ENCODE results near the gene KCNH4. TPM values are rescaled to one million over a fixed set of nuclear protein-coding genes. Genes with fewer than 3 reads are reported as not detected.

The KCNH4 gene
- total RNA-seq, 1 experiment from 2014 or later = 1.5 TPM

GRCh38 chr17:42127414-42127813 is 53.5 kb downstream of the KCNH4 start:
- DNase-seq (ENCODE audit: low read depth, low spot score) (no peak), ATAC-seq (no peak)
- CTCF ChIA-PET = no interaction called here
- no peak for TF ChIP-seq REST (IDR thresholded peaks at IDR 0.05; ENCODE audit: insufficient read depth in 1 of 2, low read depth in 2 of 2, low read length in 1 of 2)
- Histone ChIP-seq H3K4me3 (ENCODE audit: low read depth in 2 of 2, low read length in 2 of 2) (no peak overlapping the region), H3K27me3 (ENCODE audit: control insufficient read depth, insufficient read depth, low read length) (no peaks in the 10 kb centered on the region), H3K27ac (ENCODE audit: low read length) (no peak overlapping the region), H3K36me3 (ENCODE audit: control insufficient read depth, insufficient read depth, low read length) (peaks cover 2% of the 10 kb centered on the region; the same call in 1 of the 2 replicates), H3K4me1 (ENCODE audit: control insufficient read depth, insufficient read depth, low read length) (no peaks in the 10 kb centered on the region), H3K9me3 (ENCODE audit: control insufficient read depth, insufficient read depth, low read depth, low read length) (no peaks in the 10 kb centered on the region)
- POLR2A ChIA-PET = interaction anchor here (0.6 kb wide), 1 partner anchor 148 kb away, joined by 14 read pairs; no protein-coding TSS in a partner anchor
- no TSS peak for BruUV-seq (replicated peaks)
- intact Hi-C loops (cut with micrococcal nuclease; ENCODE audit: unreplicated experiment) = no loop called here
- in situ Hi-C loops (cut with HindIII; ENCODE audit: low pct_unique_long_range_greater_than_20kb, low sequenced_read_pairs) = no loop called here

- no peak for ATAC-seq
- H3K36me3 ChIP-seq (ENCODE audit: control insufficient read depth, insufficient read depth, low read length) = peaks cover 2% of the 10 kb centered on the region; the same call in 1 of the 2 replicates
- POLR2A ChIA-PET = no interaction called here
Measured at GRCh38 chr17:42126836-42127235, 54.1 kb downstream of the KCNH4 start.

GRCh38 chr17:42125565-42125964 is 55.4 kb downstream of the KCNH4 start:
- in situ Hi-C loops (cut with HindIII; ENCODE audit: low pct_unique_long_range_greater_than_20kb, low sequenced_read_pairs) (no loop called here), intact Hi-C loops (cut with micrococcal nuclease; ENCODE audit: unreplicated experiment) (no loop called here)
- no peak for DNase-seq (ENCODE audit: low read depth, low spot score)
- CTCF ChIA-PET = no interaction called here
- ATAC-seq = no peak
- Histone ChIP-seq H3K27ac (ENCODE audit: low read length) (no peak overlapping the region), H3K4me1 (ENCODE audit: control insufficient read depth, insufficient read depth, low read length) (no peaks in the 10 kb centered on the region), H3K4me3 (ENCODE audit: low read depth in 2 of 2, low read length in 2 of 2) (no peak overlapping the region), H3K36me3 (ENCODE audit: control insufficient read depth, insufficient read depth, low read length) (0 out of 2 replicates have a peak, but pooled peaks cover 2% of the 10 kb centered on the region), H3K9me3 (ENCODE audit: control insufficient read depth, insufficient read depth, low read depth, low read length) (no peaks in the 10 kb centered on the region), H3K27me3 (ENCODE audit: control insufficient read depth, insufficient read depth, low read length) (no peaks in the 10 kb centered on the region)
- BruUV-seq (replicated peaks) = no TSS peak
- no peak for TF ChIP-seq TCF7L2 (IDR thresholded peaks at IDR 0.05; ENCODE audit: low read depth, low read length)
- TF ChIP-seq SIN3A (IDR thresholded peaks at IDR 0.05; ENCODE audit: borderline replicate concordance, insufficient read depth, low read depth, low read length) = no peak
- TF ChIP-seq REST (IDR thresholded peaks at IDR 0.05; ENCODE audit: insufficient read depth in 1 of 2, low read depth in 2 of 2, low read length in 1 of 2) = no peak
- TF ChIP-seq CTCF (IDR thresholded peaks at IDR 0.05) = no peak
- TF ChIP-seq POLR2AphosphoS5 (IDR thresholded peaks at IDR 0.05; ENCODE audit: low read depth, low read length) = no peak
- POLR2A ChIA-PET = no interaction called here

More at GRCh38 chr17:42126836-42127235, 54.1 kb downstream of the KCNH4 start:
- H3K4me1 ChIP-seq (ENCODE audit: control insufficient read depth, insufficient read depth, low read length) = no peaks in the 10 kb centered on the region
- in situ Hi-C loops (cut with HindIII; ENCODE audit: low pct_unique_long_range_greater_than_20kb, low sequenced_read_pairs) (no loop called here), intact Hi-C loops (cut with micrococcal nuclease; ENCODE audit: unreplicated experiment) (no loop called here)
- no peak overlapping the region for H3K27ac ChIP-seq (ENCODE audit: low read length)
- no peak overlapping the region for H3K4me3 ChIP-seq (ENCODE audit: low read depth in 2 of 2, low read length in 2 of 2)
- BruUV-seq (replicated peaks) = no TSS peak
- DNase-seq (ENCODE audit: low read depth, low spot score) = no peak
- TF ChIP-seq POLR2AphosphoS5 (IDR thresholded peaks at IDR 0.05; ENCODE audit: low read depth, low read length) = no peak
- TF ChIP-seq TCF7L2 (IDR thresholded peaks at IDR 0.05; ENCODE audit: low read depth, low read length) = no peak
- no peak for TF ChIP-seq SIN3A (IDR thresholded peaks at IDR 0.05; ENCODE audit: borderline replicate concordance, insufficient read depth, low read depth, low read length)
- CTCF ChIA-PET = no interaction called here
- H3K9me3 ChIP-seq (ENCODE audit: control insufficient read depth, insufficient read depth, low read depth, low read length) = no peaks in the 10 kb centered on the region
- no peaks in the 10 kb centered on the region for H3K27me3 ChIP-seq (ENCODE audit: control insufficient read depth, insufficient read depth, low read length)

All from Panc1 (cell line).